Astrocyte of the cerebellum (primary cell): ENCODE results near the gene TTLL4.

Experiments
- DNase-seq: peaks from one replicate; pipeline ENCODE4 v3.0.0-alpha.2; 2011; ENCODE audit warnings: low read depth
- H3K4me3 ChIP-seq: 2 replicates; pipeline ENCODE4 v1.5.1; 2011; ENCODE audit warnings: mild to moderate bottlenecking, low read depth, low read length, moderate library complexity
- CTCF ChIP-seq: IDR thresholded peaks from 2 replicates; pipeline ENCODE4 v1.5.1; 2012; ENCODE audit warnings: low read length, low read depth, moderate library complexity, mild to moderate bottlenecking; ENCODE audit errors: missing control alignments
- in situ Hi-C: cut with HindIII; loops from 2 replicates; pipeline ENCODE4 v1.10.0; 2017; ENCODE audit warnings: low sequenced_read_pairs

Gene TTLL4

GRCh38 chr2:218710334-218710686 lies 325 bp upstream of the TTLL4 start:
- in situ Hi-C loops: no loop called here
- no peak for TF ChIP-seq CTCF
- peak overlapping the region; percentile 95 for H3K4me3 ChIP-seq
- no peak for DNase-seq

DNA sequence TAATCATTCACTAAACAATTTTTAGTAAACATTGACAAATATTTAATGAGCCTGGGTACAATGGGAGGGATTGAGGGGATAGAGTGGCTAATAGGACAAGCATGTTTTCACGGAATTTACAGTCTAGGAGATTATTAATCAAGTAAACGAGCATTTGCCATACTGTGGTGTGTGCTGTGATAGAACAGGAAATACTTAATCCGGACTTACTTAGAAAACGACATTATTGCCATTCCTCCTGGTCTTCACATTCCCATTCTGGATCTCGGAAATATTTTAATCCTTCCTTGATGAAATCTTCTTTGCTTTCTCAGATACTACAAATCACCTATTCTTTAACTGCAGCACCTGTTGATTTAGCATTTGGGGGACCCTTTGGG lies 905 bp downstream of the TTLL4 start:
- DNase-seq: no peak
- in situ Hi-C loops: no loop called here
- H3K4me3 ChIP-seq: peak overlapping the region; percentile 95
- TF ChIP-seq CTCF: no peak

GRCh38 chr2:218713922-218714321 lies 3.3 kb downstream of the TTLL4 start:
- H3K4me3 ChIP-seq: no peak overlapping the region
- in situ Hi-C loops: no loop called here
- DNase-seq: no peak
- no peak for TF ChIP-seq CTCF

- no peak overlapping the region for H3K4me3 ChIP-seq
- no peak for DNase-seq
- no peak for TF ChIP-seq CTCF
- in situ Hi-C loops: no loop called here
These were observed 5.4 kb downstream of the TTLL4 start for GRCh38 chr2:218716070-218716469.

- in situ Hi-C loops: no loop called here
- no peak overlapping the region for H3K4me3 ChIP-seq
- TF ChIP-seq CTCF: no peak
- DNase-seq: no peak
These were observed 6.6 kb downstream of the TTLL4 start for GRCh38 chr2:218717262-218717661.

DNA sequence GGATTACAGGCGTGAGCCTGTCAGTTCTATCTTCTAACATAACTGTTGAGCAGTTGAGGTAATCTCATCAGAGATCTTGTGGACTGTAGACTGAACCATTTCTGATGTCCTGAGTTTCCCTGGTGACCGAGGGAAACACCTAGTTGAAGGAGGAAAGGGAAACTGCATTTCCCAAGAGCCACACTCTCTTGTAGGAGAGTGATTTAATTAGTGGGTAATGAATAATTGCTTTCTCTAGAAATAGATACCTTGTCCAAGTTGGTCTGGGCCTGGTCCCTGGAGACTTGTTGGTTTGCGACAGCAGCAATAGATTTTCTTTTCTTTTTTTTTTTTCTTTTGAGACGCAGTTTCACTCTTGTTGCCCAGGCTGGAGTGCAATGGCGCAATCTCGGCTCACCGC lies 7.4 kb downstream of the TTLL4 start:
- no peak for DNase-seq
- TF ChIP-seq CTCF: no peak
- in situ Hi-C loops: no loop called here
- no peak overlapping the region for H3K4me3 ChIP-seq

DNA sequence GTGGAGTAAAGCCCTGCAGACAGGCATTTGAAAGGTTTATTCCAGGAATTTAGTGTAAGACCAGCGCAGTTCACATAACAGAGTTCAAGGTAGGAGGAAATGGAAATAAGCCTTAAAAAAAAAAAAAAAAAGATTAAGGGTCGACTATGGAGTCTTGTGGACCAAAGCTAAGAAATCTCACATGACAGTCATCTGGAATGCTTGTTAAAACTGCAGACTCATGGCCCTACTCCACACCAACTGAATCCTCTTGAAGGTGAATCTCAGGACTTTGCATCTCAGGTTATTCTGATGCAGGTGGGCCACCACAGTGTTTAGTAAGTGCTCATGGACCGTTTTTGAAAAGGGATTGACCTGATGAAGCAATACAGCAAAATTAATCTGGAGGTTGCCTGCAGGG lies 8.8 kb downstream of the TTLL4 start:
- H3K4me3 ChIP-seq: no peak overlapping the region
- in situ Hi-C loops: no loop called here
- TF ChIP-seq CTCF: no peak
- DNase-seq: no peak
